ENCODE measurements around the gene TMEM11. TPM values are rescaled to one million over a fixed set of nuclear protein-coding genes. Genes with fewer than 3 reads are reported as not detected.

TMEM11 gene
- total and polyA plus RNA-seq, 2 of the 8 experiments (the other 6 are each of a cell fraction or from before 2014, with no cell fraction given) = 33.3 to 90.4 TPM

DNA sequence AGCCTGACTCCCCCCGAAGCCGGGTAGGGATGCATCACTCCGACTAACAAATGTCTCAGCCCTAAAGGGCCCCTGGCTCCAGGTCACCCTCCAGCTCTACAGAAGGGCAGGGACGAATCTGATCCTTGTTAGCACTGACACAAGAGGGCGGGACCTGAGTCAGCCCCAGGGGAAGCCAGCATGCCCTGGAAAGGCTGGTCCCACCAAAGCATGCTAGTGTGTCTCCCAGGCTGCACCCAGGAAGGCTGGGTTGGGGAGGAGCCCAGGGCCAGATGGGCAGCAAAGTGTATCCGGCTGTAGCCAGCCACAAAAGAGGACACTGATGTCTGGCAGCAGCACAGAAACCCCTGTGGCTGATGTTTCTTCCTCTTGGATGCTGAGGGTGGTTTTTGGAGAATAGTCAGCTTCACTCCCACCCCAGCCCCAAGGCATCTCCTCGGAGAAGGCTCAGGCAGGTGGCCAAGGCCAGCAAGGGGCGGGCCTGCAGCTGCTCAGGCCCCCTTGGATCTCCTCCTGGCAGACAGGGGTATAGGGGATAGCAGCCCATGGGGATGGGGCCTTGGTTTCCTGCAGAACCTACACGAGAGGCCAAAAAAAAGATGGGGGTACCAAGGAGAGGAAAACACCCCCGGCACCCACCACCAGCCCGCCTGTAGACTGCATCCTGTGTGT, 28.2 kb upstream of the TMEM11 start:
- no peaks in the 10 kb centered on the region; the same call in 1 of the 2 replicates for H3K23me2 ChIP-seq (ENCODE audit: low read depth, low read length)
- H2BK20ac ChIP-seq (ENCODE audit: low read length) = no peak overlapping the region
- no peak overlapping the region for H3K4me2 ChIP-seq (ENCODE audit: insufficient read depth in 1 of 2, low read depth in 2 of 2, low read length in 2 of 2)
- H2AK5ac ChIP-seq (ENCODE audit: low read depth, low read length) = no peak overlapping the region
- H3K4me1 ChIP-seq (replicated peaks in 1 of 4; ENCODE audit: control insufficient read depth in 3 of 4, insufficient read depth in 4 of 4, low read length in 3 of 4) = peaks cover 3 to 18% (median 13%) of the 10 kb centered on the region in 4 experiments
- no peak overlapping the region for H4K8ac ChIP-seq (ENCODE audit: extremely low read depth, insufficient read depth, low read length)
- no peak overlapping the region for H2AFZ ChIP-seq (ENCODE audit: low read length)
- H3K9ac ChIP-seq (replicated peaks in 1 of 4; ENCODE audit: extremely low read depth in 1 of 4, low read depth in 3 of 4, low read length in 3 of 4) = no peak overlapping the region
- no peak overlapping the region for H3K56ac ChIP-seq (replicated peaks; ENCODE audit: insufficient read length, low read depth, low read length)
- H3K4ac ChIP-seq (replicated peaks; ENCODE audit: insufficient read length, low read depth, low read length) = no peak overlapping the region
- H3K18ac ChIP-seq (ENCODE audit: extremely low read depth, low read length) = no peak overlapping the region
- CTCF ChIA-PET (ENCODE audit: partially characterized antibody) = interaction anchor here (1.0 to 6.0 kb wide), 4 partner anchors 7 to 113 kb away, joined by 3 to 42 read pairs (median 6); no protein-coding TSS in a partner anchor
- WGBS, 2 experiments (ENCODE audit: extremely low coverage in 1 of 2, insufficient coverage in 1 of 2, insufficient read length in 1 of 2, insufficient replicate concordance in 2 of 2, low coverage in 1 of 2, low lambda C conversion rate in 2 of 2, missing lambda C conversion rate in 1 of 2) = 83% methylated on average over 11 of the region's 11 CpGs; no CpG with 5 or more reads in 1 of the 2 experiments
- no peaks in the 10 kb centered on the region for H3K9me3 ChIP-seq (ENCODE audit: insufficient read depth in 2 of 2, low read depth in 1 of 2, low read length in 1 of 2)
- no peak overlapping the region for H2BK5ac ChIP-seq (ENCODE audit: low read depth, low read length)
- peaks cover 0 to 3% of the 10 kb centered on the region in 2 experiments for H4K20me1 ChIP-seq (replicated peaks in 1 of 2; ENCODE audit: control insufficient read depth in 1 of 2, insufficient read depth in 2 of 2, low read length in 2 of 2)
- H3K23ac ChIP-seq (ENCODE audit: insufficient read length) = no peak overlapping the region
- DNase-seq (ENCODE audit: low read depth in 1 of 2, low spot score in 2 of 2) (no peak), FAIRE-seq (no peak)
- H3K14ac ChIP-seq (ENCODE audit: insufficient read length) = no peak overlapping the region
- H3K4me3 ChIP-seq (ENCODE audit: extremely low read depth in 1 of 4, insufficient read depth in 2 of 4, low read depth in 3 of 4, low read length in 4 of 4) = no peak overlapping the region
- peaks cover 5% of the 10 kb centered on the region for H3K79me1 ChIP-seq (ENCODE audit: low read depth, low read length)
- no peaks in the 10 kb centered on the region for H3K36me3 ChIP-seq (ENCODE audit: control insufficient read depth in 2 of 4, insufficient read depth in 4 of 4, low read length in 3 of 4)
- H3K27me3 ChIP-seq (replicated peaks in 1 of 4; ENCODE audit: control insufficient read depth in 3 of 4, extremely low read depth in 1 of 4, insufficient read depth in 3 of 4, low read length in 3 of 4) = no peaks in the 10 kb centered on the region
- no peak overlapping the region for H2BK120ac ChIP-seq (replicated peaks; ENCODE audit: low read depth, low read length)
- no peak overlapping the region for H2BK12ac ChIP-seq (ENCODE audit: low read depth, low read length)
- no peaks in the 10 kb centered on the region for H3K79me2 ChIP-seq (ENCODE audit: control insufficient read depth in 1 of 2, insufficient read depth in 2 of 2, low read length in 2 of 2)
- H2BK15ac ChIP-seq (ENCODE audit: low read length) = no peak overlapping the region; the same call in 1 of the 2 replicates
- H4K5ac ChIP-seq (ENCODE audit: insufficient read length, low read depth, low read length) = no peak overlapping the region
- no peak overlapping the region for H3K27ac ChIP-seq (ENCODE audit: low read depth, low read length)
- POLR2A ChIA-PET (ENCODE audit: partially characterized antibody) = interaction anchor here (1.0 kb wide), 1 partner anchor 91 kb away, joined by 3 read pairs; no protein-coding TSS in a partner anchor
- no peak overlapping the region for H4K91ac ChIP-seq (replicated peaks; ENCODE audit: insufficient read length, low read length)
- no peak for TF ChIP-seq TCF12 (IDR thresholded peaks at IDR 0.05; ENCODE audit: low read depth, low read length)
- no peak for TF ChIP-seq SP2 (IDR thresholded peaks at IDR 0.05; ENCODE audit: low read length)
- no peak for TF ChIP-seq PHF8 (conservative IDR thresholded peaks at IDR 0.05; ENCODE audit: low read depth, low read length)
- TF ChIP-seq ZNF274 (IDR thresholded peaks at IDR 0.05; ENCODE audit: borderline replicate concordance, extremely low read depth, low read length) = no peak
- no peak for TF ChIP-seq BCL11A (IDR thresholded peaks at IDR 0.05; ENCODE audit: low read depth in 2 of 2, low read length in 2 of 2)
- TF ChIP-seq, protein P1, sequence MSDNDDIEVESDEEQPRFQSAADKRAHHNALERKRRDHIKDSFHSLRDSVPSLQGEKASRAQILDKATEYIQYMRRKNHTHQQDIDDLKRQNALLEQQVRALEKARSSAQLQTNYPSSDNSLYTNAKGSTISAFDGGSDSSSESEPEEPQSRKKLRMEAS (IDR thresholded peaks at IDR 0.05) = no peak
- TF ChIP-seq, protein P2, sequence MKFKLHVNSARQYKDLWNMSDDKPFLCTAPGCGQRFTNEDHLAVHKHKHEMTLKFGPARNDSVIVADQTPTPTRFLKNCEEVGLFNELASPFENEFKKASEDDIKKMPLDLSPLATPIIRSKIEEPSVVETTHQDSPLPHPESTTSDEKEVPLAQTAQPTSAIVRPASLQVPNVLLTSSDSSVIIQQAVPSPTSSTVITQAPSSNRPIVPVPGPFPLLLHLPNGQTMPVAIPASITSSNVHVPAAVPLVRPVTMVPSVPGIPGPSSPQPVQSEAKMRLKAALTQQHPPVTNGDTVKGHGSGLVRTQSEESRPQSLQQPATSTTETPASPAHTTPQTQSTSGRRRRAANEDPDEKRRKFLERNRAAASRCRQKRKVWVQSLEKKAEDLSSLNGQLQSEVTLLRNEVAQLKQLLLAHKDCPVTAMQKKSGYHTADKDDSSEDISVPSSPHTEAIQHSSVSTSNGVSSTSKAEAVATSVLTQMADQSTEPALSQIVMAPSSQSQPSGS (IDR thresholded peaks at IDR 0.05; ENCODE audit: low read length) = no peak
- no peak for TF ChIP-seq TBP (IDR thresholded peaks at IDR 0.05; ENCODE audit: low read depth, low read length)
- TF ChIP-seq GTF2F1 (IDR thresholded peaks at IDR 0.05; ENCODE audit: borderline replicate concordance, low read depth, low read length) = no peak
- TF ChIP-seq RXRA (IDR thresholded peaks at IDR 0.05; ENCODE audit: insufficient read depth, low read depth, low read length) = no peak
- TF ChIP-seq FOSL1 (IDR thresholded peaks at IDR 0.05; ENCODE audit: insufficient read depth, low read depth, low read length) = no peak

Data from H1 (cell line).